Fibroblast of skin of scalp (primary cell): ENCODE measurements around the gene SLC25A11. TPM values are rescaled to one million over a fixed set of nuclear protein-coding genes. Genes with fewer than 3 reads are reported as not detected.

ENCODE experiments used
- DNase-seq: peaks from one replicate; pipeline ENCODE4 v3.0.0-alpha.2; 2013
- polyA plus RNA-seq, 2 experiments: library from polyadenylated mRNA; unstranded; fragments of 120-200 nt; gene quantifications; one replicate each; pipeline ENCODE4 v1.2.1, GENCODE V29; 2013; ENCODE audit not compliant: insufficient read length in 2 of 2

SLC25A11 gene, protein sequence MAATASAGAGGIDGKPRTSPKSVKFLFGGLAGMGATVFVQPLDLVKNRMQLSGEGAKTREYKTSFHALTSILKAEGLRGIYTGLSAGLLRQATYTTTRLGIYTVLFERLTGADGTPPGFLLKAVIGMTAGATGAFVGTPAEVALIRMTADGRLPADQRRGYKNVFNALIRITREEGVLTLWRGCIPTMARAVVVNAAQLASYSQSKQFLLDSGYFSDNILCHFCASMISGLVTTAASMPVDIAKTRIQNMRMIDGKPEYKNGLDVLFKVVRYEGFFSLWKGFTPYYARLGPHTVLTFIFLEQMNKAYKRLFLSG
- polyA plus RNA-seq (2013, experiment 1 of 2; ENCODE audit: insufficient read length), result 58.3 TPM
- polyA plus RNA-seq (2013, experiment 2 of 2; ENCODE audit: insufficient read length), result 54.2 TPM

DNA sequence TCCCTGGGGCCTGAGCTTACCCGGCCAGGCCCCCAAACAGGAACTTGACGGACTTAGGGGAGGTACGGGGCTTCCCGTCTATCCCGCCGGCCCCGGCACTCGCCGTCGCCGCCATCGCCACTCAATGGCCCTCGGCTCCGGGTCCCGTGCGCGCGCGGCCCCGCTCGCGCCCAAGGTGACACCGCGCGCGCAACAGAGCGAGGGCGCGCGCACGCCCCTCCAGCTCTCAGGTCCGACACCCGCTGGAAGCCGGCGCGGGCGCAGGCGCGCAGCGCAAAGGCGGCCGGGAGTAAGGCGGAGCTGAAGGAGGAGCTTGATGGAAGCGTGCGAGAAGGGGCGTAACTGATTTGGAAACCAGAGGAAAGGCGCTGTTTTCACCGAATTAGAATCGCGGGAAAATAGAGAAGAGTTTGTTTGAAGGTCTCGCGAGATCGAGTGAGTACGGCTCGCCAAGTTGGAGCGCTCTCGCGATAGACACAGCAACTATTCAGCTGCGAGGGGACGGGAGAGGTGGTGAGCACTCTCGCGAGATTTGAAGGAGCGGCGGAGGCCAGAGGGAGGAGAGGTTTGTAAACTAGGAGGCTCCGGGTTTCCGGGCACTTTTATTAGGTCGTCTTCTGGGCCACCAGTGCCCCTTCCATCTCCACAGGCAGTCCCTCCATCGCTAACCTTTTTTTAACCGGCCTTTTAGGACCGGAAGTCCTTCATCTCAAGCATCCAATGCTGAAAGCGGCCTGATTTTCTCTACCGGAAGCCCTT, at the start of gene SLC25A11, which contains the start of gene RNF167:
Gene SLC25A11 (minus strand): TSS at position 251 of the 759 bp plus-strand sequence. CDS start 136 bp downstream, at position 115.
Gene RNF167 (plus strand): TSS at position 473 of the 759 bp plus-strand sequence. CDS start 642 bp downstream, outside the sequence.
- DNase-seq, result peak; percentile 100

DNA sequence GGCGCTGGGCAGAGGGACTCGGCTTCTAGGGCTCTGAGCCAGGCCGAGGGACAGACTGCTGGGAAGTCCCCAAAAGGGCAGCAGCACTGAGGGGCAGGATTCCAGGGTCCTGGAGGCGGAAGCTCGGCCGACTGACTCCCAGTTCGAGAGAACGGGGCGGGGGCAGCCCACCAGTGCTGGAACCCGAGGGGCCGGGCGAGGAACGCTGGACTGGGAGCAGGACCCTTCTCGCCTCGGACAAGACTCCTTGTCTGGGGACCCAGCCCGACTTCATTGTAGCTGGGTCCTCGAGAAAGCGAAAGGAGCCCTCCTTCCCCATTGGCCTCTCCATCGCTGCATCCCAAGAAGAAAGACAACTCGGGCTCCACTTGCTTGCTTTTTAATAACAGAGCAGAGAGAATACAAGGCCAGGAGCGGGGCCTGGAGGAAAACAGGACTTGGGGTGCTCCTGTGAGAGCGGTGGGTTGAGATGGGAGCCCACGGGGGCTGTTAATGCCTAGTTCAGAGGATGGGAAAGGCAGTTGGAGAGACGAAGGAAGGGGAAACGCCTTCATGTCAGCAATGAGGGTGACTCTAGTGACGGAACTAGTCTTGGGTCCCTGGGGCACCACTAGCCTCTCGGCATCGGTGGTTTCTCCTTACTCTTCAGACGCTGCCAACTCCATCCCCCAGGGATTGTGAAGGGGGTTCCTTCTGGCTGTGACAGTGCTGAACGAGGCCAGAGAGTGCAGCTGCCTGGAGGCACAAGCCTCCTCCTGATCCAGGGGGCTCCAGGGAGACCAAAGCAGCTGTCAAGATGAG, 48.1 kb upstream of the SLC25A11 start:
- DNase-seq, result peak; percentile 48

DNA sequence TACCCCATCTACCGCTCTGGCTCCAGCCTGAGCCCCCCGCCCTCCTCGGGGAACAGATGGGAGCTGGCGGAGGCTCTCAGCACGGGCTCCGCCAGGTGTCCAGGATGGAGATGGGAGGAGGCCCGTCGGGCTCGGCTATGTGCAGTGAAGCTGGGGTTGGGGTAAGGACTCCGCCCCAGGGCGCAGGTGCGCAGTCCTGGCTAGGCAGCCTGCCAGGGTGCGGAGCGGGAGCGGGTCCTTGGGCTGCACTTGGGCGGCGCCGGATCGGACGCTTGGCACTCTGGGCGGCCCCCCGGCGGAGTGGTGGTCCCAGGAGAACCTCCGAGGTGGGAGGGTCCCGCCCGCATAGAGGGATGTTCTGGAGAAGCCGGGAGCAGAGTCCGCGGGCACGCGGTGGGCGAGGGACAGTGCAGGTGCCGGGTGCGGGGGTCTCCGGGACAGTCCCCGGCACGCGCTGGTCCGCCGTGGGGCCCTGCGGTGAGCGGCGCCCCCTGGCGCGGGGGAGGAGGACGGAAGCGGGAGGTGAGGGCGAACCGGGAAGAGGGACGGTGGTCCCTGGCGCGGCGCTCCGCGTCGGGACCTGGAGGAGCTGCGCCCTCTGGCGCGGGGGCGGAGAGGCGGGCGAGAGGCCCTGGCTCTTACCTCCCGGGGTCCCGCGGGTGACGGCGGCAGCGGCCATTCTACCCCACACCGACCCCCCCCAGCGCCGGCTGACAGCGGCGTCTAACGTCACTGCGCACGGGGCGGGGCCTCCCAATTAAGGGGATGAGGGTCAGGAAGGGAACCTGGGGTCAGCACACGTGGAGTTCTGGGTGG, 47.3 kb upstream of the SLC25A11 start, which contains the start of gene CAMTA2:
Gene CAMTA2 (minus strand): TSS at position 725 of the 816 bp plus-strand sequence. CDS start 1,453 bp downstream, outside the sequence.
- peak; percentile 85 for DNase-seq

DNA sequence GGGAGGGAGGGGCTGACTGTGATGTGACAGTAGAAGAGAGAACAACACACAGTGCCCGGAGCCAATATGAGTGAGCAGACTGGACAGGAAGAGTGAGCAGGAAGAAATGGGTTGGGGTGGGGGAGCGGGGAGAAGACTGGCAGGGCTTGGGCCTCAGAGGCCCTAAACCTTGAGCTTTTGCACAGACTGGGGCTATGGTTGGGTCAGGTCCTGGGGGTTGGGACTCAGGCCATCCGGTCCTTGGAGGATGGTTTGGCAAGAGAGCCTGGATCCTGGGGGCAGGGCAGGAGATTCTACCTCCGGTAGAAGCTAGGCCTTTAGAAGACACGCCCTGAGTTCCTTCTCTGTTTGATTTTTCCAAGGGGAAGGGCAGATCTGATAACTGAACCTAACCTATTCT, 46.6 kb upstream of the SLC25A11 start:
- no peak for DNase-seq

DNA sequence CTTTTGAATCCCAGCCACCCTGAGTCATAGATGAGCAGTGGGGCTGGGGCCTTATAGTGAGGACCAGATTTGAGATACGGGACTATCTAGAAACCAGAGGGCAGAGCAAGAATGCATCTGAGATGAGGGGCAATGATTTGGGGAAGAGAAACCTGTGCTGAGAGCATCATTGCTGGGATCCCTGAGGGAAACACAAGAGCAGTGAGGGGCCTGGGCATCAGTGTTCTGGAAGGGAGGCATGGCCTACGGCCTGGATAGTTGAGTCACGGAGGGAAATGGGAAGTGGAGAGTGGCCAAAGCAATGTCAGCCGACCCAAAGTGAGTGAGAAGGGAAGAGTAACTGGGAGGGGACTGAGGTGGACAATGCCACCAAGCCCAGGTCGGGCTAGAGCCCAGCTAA, 42.5 kb upstream of the SLC25A11 start:
- DNase-seq, result no peak

DNA sequence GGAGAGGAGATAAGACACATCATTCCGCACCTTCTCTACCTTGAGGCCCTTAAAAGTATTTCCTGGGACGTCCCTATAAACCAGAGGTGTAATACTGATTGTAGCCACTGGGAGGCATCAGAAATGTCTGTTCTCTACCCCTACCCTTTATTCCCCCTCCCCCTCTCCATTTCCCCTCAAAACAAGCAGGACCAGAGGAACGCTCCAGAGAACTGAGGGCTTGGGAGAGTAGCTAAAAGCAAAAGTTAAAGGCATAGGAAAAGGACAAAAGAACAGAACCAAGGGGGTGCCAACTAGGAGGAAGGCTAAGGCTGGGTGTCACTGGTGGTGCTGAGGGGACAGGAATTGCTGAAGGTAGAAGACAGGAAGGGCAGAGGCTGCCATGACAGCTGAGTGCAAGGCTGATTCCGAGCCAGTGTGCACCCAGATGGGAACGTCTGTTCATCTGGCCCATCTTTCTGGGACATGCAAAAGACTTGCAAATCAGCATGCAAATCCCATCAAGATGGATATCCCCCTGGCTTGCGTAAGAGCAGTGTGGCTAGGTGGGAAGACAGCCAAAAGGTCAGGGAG, 40.9 kb upstream of the SLC25A11 start:
- DNase-seq, result peak; percentile 64

DNA sequence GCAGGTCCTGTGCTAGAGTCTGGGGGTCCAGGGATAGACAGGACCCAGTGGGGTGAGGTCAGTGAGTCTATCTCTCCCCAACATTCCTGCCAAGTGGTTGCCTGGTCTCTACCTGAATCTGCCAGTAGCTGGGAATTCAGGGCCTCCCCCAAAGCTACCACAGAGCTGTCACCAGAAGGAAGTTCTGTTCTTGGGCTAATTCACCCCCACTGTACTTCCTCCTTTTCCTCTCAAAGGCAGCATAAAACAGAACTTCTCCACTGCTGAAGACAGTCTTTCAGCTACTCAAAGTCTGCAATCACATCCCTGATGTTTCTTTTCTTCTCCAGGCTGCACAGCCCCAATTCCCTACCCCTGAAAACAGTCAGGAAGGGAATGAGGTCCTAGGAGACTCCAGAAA, 38.9 kb upstream of the SLC25A11 start:
- no peak for DNase-seq

DNA sequence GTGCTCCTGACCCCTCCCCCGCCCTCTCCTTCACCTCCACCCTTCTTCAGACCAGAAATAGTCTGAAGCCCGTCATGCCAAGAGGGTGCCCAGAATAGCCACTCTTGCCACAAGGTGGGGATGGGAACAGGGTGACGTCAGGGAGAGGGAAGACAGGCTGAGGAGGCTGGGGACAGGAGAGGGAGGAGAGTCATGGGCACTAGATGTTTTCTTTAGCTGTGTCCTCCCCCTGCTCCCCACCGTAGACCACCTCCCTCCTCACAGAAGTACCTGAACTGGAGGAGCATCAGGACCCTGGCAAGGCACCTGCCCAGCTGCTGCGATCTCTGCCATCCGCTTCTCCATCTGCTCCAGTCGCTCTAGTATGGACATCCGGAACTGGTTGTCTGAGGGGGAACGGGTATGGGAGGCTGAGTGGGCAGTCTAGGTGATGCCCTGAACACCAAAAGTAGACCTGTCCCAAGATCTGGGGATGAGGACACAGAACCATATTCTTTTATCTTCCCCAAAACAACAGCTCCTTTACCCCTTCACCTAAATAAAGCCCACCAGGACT, 34.3 kb upstream of the SLC25A11 start:
- DNase-seq, result no peak

DNA sequence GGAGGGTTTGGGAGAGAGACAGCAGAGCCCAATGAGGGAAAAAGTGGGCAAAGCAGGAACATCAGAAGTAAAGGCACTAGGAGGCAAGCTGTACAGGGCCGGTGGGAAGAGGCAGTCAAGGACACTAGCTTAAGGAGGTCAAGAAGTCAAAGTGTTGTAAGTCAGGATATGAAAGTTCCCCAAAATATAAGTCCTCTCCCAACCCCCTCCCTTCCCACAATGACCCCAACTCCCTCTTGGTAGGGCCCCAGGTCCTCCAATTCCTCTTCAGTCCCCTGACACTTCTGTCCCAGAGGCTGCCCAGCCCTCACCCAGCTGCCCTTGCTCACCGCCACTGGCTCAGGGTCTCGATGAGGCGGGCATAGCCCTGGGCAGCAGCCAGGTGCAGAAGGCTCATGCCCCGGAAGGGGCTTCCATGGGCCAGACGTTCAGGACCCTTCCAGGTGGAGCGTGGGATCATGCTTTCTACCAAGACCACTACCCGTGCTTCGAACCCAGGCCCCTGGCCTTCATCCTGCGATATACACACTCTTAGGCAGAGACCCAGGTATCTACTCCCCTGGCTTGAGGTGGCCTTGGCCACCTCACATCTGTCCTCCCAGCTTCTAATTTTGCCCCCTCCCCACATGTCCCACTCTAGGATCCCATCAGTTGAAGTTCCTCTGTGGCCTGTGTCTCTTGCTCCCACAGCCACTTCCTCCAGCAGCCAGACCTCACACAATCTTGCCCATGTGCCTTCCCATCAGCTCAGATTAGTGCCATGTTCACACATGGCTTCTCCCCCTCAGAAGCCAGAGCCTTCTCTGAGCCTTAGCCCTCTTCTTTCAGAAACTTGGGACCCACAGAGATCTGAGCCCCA, 33.6 kb upstream of the SLC25A11 start:
- no peak for DNase-seq

DNA sequence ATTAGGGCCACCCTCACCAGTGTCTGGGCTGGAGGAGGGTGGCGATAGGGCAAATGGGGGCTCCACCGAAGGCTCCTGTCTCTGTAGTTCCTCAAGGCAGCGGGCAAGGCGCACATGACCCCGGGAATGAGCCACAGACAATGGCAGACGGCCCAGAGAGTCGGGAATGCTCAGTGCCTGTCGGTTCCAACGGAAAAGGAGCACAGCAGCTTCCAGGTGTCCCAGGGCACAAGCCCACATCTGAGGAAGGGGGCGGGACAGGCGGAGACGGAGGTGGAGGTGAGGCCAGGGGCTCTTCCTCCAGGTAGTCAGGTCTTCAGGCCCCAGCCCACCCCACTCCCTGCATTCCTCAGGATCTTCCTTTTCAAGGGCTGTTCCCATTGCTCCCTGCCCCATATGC, 32.9 kb upstream of the SLC25A11 start:
- no peak for DNase-seq

DNA sequence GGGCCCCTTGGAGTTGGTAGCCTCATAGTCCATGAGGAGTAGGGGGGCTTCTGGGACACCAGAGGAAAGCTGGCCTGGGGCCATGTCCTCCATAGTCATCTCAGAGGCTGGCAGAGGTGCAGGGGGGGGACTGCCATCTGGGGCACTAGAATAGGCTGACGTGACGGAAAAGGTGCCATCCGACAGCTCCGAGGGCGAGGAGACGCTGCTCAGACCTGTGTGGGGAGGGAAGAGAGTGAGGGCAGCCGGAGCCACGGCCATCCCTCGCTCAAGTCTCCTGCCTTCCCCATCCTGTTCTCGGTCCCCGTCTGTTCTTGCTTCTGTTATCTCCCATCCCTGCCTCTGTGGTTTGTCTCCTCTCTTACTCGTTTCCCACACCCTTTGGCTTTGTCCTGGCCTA, 32.5 kb upstream of the SLC25A11 start:
- no peak for DNase-seq

DNA sequence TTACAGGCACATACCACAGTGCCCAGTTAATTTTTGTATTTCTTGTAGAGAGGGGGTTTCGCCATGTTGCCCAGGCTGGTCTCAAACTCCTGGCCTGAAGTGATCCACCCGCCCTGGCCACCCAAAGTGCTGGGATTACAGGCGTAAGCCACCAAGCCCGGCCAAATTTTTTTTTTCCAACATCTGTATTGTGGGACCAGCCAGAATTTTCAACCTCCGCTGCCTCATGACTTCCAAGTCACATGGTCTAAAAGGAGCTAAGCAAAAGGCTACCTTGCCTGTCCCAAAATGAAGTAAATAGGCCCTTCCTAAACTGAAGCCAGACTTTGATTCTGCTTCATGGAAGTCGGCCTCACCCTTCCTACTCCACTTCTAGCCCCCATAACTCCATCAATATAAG, 32.0 kb upstream of the SLC25A11 start:
- DNase-seq, result no peak

DNA sequence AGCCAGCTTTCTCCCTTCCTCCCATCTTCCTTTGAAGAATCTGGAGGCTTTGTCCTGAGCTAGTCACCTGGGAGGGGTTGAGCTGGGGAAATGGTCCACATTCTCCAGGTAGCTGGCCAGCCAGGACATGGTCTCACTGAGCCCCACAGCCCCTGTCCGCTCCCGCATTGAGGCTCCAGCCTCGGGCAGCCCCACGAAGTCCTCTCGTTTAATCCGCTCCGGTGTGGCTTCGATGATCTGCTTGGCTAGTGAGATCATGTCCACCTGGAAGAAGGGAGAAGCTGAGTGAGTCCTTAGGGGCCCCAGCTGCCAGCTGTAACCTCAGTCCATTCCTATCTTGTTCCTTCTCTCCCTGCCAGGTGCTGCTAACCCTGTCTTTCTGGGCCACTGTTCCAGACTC, 30.4 kb upstream of the SLC25A11 start:
- DNase-seq, result no peak

DNA sequence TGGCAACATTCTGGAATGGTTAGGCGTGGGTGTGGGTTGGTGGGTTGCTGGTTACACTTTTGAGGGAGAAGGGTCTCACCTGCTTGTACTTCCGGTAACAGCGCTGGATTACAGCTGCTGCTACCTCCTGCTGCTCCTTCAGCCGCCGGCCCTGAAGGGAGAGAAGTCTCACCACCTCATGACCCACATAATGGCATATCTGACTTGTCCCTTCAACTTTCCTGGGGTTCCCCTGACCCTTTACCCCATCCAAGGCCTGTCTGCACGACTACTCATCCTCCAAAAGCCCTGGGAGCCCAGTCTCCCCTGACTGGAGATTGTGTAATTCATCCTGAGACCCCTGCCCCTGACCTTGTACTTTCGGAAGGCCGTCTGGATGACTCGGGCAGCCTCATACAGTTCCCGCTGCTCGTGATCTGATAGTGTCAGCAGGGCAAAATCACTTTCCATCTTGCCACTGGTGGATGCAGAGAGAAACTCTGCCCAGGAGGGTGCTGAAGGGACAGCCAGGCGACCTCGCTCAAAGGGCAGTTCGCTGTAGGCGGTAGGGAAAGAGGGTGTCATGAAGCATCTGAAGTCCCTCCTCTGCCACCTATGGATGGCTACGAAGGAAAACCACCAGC, 29.8 kb upstream of the SLC25A11 start:
- DNase-seq, result peak; percentile 27

DNA sequence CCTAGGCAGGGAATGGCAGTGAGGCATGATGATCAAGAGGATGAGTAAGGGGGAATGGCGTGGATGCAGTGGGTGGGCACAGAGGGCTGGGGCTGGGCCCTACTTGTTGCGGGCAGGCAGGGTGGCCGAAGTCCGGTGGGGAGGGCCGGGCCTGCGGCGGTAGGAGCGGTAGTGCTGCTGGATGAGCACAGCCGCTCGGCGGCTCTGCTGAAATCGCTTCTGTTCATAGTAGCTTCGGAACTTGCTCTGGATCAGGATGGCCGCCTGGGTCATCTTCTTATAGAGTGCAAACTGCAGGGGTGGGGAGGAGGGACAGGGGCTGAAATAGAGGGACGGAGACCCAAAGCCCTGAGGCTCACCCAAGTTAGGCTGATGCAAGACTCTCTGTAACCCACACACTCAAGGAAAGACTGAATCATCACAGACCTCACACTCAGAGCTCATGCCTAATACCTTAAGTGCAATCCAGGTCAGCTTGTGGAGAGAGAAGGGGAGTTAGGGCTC, 29.3 kb upstream of the SLC25A11 start:
- DNase-seq, result peak; percentile 96

DNA sequence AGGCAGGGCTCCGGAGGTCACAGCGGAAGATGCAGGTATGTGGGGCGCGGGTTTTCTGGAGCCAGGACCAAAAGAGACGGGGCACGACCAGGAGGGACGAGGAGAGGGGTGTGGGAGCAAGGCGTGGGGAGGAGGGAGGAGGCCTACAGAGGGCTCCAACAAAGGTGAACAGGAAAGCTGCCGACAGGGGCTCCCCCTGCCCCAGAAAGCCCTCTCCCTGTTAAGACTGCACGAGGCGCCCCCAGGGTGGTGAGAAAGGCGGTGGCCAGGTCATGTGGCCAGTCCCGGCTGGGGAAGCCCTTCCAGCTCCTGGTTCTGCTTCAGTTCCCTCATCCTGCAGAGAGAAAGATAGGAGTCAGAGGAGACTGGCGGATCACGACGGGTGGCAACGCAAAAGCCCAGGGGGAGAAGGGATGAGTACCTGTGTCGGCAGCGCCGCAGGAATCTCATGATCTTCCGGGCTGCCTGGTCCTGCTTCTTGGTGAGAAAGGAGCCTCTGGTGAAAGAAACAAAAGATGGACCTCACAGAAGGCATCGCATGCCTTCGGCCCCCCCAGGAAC, 28.7 kb upstream of the SLC25A11 start:
- DNase-seq, result peak; percentile 34

DNA sequence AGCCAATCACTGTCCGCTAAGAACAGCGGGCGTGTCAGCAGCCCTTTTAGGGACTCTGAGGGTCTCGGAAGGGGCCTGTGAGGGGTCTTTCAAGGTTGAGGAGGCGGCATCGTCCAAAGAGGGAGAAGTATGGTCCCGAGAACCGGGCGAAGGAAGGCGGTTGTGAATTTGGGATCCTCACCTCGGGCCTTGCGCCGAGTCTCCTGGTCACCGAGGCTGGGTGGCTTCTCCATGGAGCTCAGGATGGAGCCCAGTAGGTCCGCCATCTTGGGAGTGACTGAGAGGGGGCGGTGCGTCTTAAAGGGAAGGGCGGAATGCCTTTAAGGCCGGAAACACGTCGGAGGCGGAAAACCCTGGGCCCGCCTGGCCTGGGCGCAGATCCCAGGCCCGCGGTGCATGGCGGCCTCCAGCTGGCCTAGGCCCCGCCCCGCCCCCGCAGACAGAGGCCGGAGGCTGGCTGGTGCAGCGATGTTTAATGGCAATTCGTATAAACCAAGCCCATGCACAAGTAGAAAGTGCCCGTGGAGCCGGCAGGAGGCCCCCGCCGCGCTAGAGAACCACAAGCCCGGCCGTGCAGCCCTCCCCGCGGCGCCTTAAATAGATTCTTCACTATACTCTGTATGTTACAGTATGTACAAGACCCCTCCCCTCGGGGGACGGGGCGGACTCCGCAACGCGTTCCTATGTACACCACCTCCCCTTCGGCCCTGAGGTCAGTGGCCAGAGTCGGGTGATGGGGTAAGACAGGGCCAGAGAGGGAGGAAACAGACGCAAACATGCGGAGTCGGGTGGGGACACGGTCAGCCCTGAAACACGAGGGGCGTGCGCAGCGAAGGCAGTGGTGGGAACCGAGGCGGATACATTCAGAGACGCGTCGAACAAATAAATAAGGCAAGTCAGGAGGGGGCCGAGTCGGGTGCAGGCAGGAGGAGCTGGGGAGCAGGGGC, 28.0 kb upstream of the SLC25A11 start, which contains the start of gene SPAG7:
Gene SPAG7 (minus strand): TSS at position 279 of the 947 bp plus-strand sequence. CDS start 13 bp downstream, at position 266.
- peak; percentile 98 for DNase-seq
